Femur (tissue), 1 donor: ENCODE data around the gene UST.
A peak's percentile ranks its signal among the peaks of the same experiment; 100 is the strongest.

Experiments used
- DNase-seq: peaks from one replicate; pipeline ENCODE4 v3.0.0-alpha.2; 2017

UST gene

GRCh38 chr6:148746363-148747144, at the start of gene UST:
UST (plus strand) TSS chr6:148747030; CDS start chr6:148747431, 401 bp downstream.
- peak; percentile 96 for DNase-seq

GRCh38 chr6:148697895-148698440, 48.9 kb upstream of the UST start:
- no peak for DNase-seq

- DNase-seq, result no peak
Observed at GRCh38 chr6:148698671-148699180, 48.1 kb upstream of the UST start.

DNA sequence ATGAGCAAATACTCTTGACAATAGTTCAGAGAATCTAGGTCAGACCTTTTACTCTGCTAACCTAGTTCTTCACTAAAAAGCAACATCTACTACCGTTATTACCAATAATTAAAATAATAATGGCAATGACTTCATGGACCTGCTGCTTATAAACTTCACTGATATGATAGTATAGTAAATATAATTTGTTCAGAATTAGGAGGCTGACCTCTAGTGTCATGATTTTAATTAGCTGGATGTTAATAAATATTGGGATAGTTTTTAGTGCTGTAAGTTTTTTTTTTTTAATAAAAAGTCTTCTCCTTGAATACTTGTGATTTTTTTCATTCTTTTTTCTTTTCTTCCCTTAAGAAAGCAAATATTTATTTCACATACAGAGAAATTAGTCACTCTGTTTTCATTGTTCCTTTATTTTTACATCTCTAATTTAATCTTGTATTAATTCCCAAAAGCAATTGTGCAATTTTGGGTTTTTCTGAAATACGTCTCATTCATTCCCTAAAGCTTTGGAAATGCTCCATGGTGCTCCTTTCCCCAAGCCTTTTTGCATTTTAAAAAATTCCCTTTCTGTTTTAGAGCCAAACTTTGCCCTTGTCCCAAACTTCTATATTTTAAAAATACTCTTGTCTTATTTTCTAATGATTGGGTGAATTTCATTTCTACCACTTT, 46.6 kb upstream of the UST start:
- DNase-seq, result no peak

DNA sequence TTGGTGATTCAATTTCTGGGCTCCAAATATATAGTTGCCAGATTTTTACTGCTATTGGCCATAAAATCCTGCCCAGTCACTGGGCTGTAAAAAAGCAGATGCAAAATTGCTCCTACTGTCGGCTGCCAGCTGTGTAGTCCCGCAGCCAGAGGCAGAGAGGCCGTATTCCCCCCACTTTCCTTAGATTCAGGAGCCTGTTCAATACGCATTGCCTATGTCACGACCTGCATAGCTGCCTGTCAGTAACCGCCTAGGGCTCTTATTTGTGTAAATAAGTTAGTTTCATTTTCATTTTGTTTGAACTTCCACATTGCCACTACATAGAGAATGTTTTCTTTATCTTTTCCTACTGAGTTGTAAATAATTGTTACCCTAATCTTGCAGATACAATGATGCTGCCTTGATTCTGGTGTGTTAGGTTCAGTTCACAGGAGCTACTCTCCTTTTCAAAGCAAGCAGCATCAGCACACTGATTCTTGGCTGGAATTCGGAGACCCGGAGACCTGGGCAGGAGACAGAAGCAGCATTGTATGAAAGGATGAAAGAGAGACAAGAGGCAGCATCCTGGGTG, 46.0 kb upstream of the UST start:
- DNase-seq, result no peak

DNA sequence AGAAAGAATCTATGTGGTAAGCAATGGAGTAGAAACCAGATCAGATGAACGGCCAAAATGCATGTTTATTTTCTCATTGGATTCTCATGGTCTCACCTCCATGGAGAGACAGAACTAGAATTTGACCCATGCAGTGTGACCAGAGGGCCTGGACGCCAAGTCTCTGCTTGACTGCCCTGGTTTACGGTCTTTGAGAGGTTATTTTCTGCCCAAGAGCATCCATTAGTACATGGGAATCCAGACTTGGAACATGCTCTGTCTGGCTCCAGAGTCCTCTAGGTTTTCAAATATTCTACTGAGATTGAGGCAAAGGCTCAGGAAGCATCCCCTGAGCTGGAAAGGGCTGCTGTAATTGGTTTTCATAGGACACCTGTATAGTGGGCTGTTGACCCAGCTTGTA, 45.5 kb upstream of the UST start:
- DNase-seq, result no peak

GRCh38 chr6:148703900-148704299, 42.9 kb upstream of the UST start:
- no peak for DNase-seq

GRCh38 chr6:148704400-148705246, 42.2 kb upstream of the UST start:
- DNase-seq, result no peak

GRCh38 chr6:148708707-148709106, 38.1 kb upstream of the UST start:
- DNase-seq, result no peak

- DNase-seq, result no peak
Observed at GRCh38 chr6:148709577-148709976, 37.3 kb upstream of the UST start.

GRCh38 chr6:148711833-148712654, 34.8 kb upstream of the UST start:
- no peak for DNase-seq

- no peak for DNase-seq
Observed at GRCh38 chr6:148713033-148713738, 33.6 kb upstream of the UST start.

- DNase-seq, result no peak
Observed at GRCh38 chr6:148713921-148714320, 32.9 kb upstream of the UST start.

- no peak for DNase-seq
Observed at GRCh38 chr6:148716811-148717210, 30.0 kb upstream of the UST start.

DNA sequence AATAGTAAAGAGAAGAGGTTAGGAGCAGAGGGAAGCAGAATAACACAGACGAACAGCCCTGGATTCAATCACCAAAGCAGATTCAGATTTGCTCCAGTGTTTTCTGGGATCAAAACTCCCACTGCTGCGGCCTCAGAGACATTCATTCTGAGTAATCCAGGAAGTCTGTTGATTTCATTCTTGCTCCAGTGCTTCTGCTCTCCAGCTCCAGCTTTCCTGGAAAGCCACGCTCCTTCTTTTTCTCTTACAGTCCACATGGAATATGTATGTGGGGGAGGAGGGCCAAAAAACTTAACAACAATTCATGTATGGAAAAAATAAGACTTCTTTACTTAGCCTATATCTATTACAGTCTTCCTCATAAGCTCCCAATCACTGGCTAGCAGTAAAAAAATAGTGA, 26.4 kb upstream of the UST start:
- DNase-seq, result peak; percentile 82

DNA sequence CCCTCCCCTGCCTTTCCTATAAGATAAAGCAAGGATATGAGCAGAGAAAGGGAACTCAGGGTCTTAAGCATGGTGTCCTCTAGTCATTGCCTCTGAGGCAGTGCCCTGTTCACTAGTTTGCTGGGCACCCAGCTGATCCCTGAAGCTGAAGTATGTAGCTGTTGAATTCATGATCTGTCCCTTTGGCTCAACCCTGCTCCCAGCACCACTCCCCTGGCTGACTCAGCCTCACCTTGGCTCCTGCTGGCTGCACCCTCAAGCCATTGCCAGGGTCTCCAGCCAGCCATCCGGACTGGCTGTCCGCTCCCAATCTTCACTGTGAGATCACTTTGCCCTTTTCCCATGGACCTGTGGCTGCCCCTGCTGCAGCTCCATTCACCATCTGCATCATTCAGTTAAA, 25.9 kb upstream of the UST start:
- no peak for DNase-seq

DNA sequence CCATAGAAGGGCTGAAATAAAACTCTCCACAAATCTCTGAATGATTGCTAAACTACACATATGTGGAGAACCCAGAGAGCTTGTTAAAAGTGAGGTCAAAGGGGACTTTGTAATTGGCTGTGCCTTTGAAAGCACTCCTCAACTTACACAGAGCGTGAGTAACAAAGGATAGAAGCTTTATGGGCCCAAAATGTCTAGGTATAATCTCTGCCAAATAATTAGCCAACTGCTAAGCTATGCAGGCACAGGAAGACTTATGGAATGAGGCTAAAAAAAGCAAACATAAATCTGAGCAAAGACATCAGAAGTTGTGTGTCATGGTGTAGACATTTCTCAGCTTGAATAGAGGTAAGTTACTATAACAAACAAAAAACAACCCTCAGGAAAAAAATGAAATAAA, 23.3 kb upstream of the UST start:
- DNase-seq, result no peak

GRCh38 chr6:148724428-148724827, 22.4 kb upstream of the UST start:
- DNase-seq, result no peak

GRCh38 chr6:148727104-148727503, 19.7 kb upstream of the UST start:
- no peak for DNase-seq

DNA sequence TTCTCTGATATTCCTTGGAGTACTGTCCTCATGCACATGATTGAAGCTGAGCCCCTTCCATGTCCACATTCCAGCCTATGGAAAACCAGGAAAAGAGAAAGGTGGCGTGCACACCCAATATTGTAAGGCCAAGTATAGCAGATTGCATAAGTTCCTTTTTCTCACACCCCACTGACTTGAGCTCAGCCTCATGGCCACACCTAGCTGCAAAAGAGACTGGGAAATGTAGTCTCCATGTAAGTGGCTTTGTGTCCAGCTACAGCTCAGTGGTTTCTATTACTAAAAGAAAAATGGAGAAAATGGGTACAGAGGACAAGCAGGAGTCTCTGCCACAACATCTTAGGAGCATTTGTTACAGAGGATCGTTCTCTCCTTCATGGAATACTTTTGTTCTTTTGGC, 10.8 kb upstream of the UST start:
- DNase-seq, result no peak

DNA sequence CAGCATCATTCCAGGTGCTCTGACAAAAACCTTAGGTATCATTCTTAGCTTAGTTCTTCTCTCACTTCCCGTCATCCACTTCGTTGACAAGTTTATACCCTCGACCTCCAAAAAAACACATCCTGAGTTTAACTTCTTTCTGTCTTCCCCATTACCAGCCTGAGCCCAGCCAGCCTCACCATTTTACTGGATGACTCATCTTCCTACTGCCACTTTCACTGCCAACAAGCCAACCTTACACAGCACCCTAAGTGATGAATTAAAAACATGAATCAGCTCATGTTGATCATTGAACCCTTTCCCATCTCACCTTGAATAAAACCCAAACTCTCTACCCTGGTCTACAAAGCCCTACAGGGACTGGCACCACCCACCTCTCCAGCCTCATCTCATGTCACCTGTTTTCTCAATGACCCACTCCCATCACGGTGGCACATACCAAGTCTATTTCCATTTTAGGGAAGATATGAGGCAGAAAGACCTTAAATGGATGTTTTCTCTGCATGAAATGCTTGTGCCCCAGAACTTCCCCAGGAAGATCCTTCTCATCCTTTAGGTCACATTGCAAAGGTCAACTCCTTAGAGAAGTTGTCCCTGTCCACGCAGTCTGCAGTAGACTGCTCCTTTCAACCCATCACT, 9.9 kb upstream of the UST start:
- DNase-seq, result no peak
